Endodermal cell (in vitro differentiated cells): ENCODE measurements around the gene YKT6. TPM values are rescaled to one million over a fixed set of nuclear protein-coding genes. Genes with fewer than 3 reads are reported as not detected.
A peak's percentile ranks its signal among the peaks of the same experiment; 100 is the strongest.

Experiments
- DNase-seq: peaks from one replicate; pipeline ENCODE4 v3.0.0-alpha.2; 2017
- H3K27ac ChIP-seq: 2 replicates; pipeline ENCODE4 v1.5.1; 2013; ENCODE audit warnings: mild to moderate bottlenecking, low read depth, low read length, moderate library complexity
- H3K27me3 ChIP-seq: 2 replicates; pipeline ENCODE4 v1.6.1; 2013; ENCODE audit warnings: mild to moderate bottlenecking, low read length, moderate library complexity; ENCODE audit not compliant: insufficient read depth, control insufficient read depth, poor library complexity, severe bottlenecking
- H3K36me3 ChIP-seq: 2 replicates; pipeline ENCODE4 v1.7.0; 2013; ENCODE audit warnings: mild to moderate bottlenecking, low read length, moderate library complexity; ENCODE audit not compliant: control insufficient read depth, insufficient read depth
- H3K4me1 ChIP-seq: one replicate; pipeline ENCODE4 v1.7.0; 2013; ENCODE audit warnings: low read length; ENCODE audit not compliant: control insufficient read depth, insufficient read depth
- H3K4me3 ChIP-seq: 2 replicates; pipeline ENCODE4 v1.5.1; 2013; ENCODE audit warnings: mild to moderate bottlenecking, low read length, moderate library complexity
- H3K9ac ChIP-seq: 2 replicates; pipeline ENCODE4 v1.6.1; 2013; ENCODE audit warnings: mild to moderate bottlenecking, low read length, moderate library complexity; ENCODE audit not compliant: poor library complexity, severe bottlenecking; ENCODE audit errors: extremely low read depth
- H3K9me3 ChIP-seq: 2 replicates; pipeline ENCODE4 v1.6.1; 2013; ENCODE audit warnings: mild to moderate bottlenecking, low read length, moderate library complexity; ENCODE audit not compliant: control insufficient read depth
- H3K27ac Mint-ChIP-seq: 2 replicates; pipeline ENCODE4 v1.8.0; 2020; ENCODE audit warnings: mixed read lengths
- H3K27me3 Mint-ChIP-seq: 2 replicates; pipeline ENCODE4 v1.8.0; 2021; ENCODE audit warnings: mild to moderate bottlenecking, mixed read lengths; ENCODE audit not compliant: insufficient read depth
- H3K36me3 Mint-ChIP-seq: 2 replicates; pipeline ENCODE4 v1.8.0; 2020; ENCODE audit warnings: low read depth, mixed read lengths
- H3K4me1 Mint-ChIP-seq: 2 replicates; pipeline ENCODE4 v1.8.0; 2020; ENCODE audit warnings: mixed read lengths
- H3K4me3 Mint-ChIP-seq: 2 replicates; pipeline ENCODE4 v1.8.0; 2020; ENCODE audit warnings: mild to moderate bottlenecking, moderate library complexity, mixed read lengths
- H3K9me3 Mint-ChIP-seq: 2 replicates; pipeline ENCODE4 v1.8.0; 2020; ENCODE audit warnings: mild to moderate bottlenecking, mixed read lengths
- WGBS, 2 experiments: methylation state at CpG; one replicate each; pipeline versions ENCODE4 v1.1.5 to v1.1.7; 2013; ENCODE audit warnings: missing lambda C conversion rate in 2 of 2, mixed read lengths in 1 of 2; ENCODE audit not compliant: insufficient coverage in 1 of 2, insufficient read length in 1 of 2; 5-methylcytosine and 5-hydroxymethylcytosine counted together
- total RNA-seq, 2 donors: library from RNA; stranded (reverse); fragmentation: NEBNext Ultra II Directional in 1 of 2; extraction: Animal tissue kit (Norgen Biotek cat#: 25700) in 1 of 2; gene quantifications; 2 replicates in 1 of 2; 3 replicates in 1 of 2; pipeline ENCODE4 v1.2.1, GENCODE V29; 2021
- TF ChIP-seq, protein P1 (sequence below): fragments of 200-600 bp; sonication (generic); conservative IDR thresholded peaks from 2 replicates; pipeline ENCODE4 v1.5.0; 2021; ENCODE audit warnings: antibody characterized with exemption, mild to moderate bottlenecking

The YKT6 gene
- total RNA-seq, 2 donors from 2014 or later = 96.2 to 101 TPM

DNA sequence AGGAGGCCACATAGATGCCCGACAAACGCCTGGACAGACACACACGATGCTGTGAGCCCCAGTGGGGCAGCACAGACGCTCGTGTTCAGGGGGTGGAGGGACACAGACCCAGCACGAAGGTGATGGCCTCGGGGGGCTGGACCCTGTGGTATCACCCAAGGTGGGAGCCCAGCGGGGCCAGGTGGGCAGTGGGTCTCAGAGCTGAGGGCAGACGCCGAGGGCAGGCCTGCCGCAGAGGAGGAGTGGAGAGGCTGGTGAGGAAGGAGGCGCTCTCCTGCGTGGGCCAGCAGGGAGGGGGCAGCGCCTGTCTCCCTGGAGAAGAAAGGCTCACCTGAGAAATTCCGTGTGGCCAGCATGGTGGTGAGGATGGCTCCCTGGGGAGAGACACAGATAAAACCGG lies 39.6 kb downstream of the YKT6 start:
- H3K4me1 ChIP-seq = peaks cover 5% of the 10 kb centered on the region
- no peaks in the 10 kb centered on the region for H3K9me3 Mint-ChIP-seq
- H3K27me3 ChIP-seq = no peaks in the 10 kb centered on the region
- H3K4me1 Mint-ChIP-seq = peaks cover 5% of the 10 kb centered on the region
- H3K27me3 Mint-ChIP-seq = no peaks in the 10 kb centered on the region
- TF ChIP-seq, protein P1, sequence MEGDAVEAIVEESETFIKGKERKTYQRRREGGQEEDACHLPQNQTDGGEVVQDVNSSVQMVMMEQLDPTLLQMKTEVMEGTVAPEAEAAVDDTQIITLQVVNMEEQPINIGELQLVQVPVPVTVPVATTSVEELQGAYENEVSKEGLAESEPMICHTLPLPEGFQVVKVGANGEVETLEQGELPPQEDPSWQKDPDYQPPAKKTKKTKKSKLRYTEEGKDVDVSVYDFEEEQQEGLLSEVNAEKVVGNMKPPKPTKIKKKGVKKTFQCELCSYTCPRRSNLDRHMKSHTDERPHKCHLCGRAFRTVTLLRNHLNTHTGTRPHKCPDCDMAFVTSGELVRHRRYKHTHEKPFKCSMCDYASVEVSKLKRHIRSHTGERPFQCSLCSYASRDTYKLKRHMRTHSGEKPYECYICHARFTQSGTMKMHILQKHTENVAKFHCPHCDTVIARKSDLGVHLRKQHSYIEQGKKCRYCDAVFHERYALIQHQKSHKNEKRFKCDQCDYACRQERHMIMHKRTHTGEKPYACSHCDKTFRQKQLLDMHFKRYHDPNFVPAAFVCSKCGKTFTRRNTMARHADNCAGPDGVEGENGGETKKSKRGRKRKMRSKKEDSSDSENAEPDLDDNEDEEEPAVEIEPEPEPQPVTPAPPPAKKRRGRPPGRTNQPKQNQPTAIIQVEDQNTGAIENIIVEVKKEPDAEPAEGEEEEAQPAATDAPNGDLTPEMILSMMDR = no peak
- H3K27ac Mint-ChIP-seq = no peak overlapping the region
- H3K36me3 Mint-ChIP-seq = no peaks in the 10 kb centered on the region
- WGBS, 2 experiments = 79 to 94% methylated on average over 10 to 16 of the region's 16 CpGs
- no peak overlapping the region for H3K9ac ChIP-seq
- H3K4me3 Mint-ChIP-seq = no peak overlapping the region
- no peak overlapping the region for H3K4me3 ChIP-seq
- H3K9me3 ChIP-seq = no peaks in the 10 kb centered on the region
- H3K27ac ChIP-seq = no peak overlapping the region
- no peaks in the 10 kb centered on the region for H3K36me3 ChIP-seq
- no peak for DNase-seq

DNA sequence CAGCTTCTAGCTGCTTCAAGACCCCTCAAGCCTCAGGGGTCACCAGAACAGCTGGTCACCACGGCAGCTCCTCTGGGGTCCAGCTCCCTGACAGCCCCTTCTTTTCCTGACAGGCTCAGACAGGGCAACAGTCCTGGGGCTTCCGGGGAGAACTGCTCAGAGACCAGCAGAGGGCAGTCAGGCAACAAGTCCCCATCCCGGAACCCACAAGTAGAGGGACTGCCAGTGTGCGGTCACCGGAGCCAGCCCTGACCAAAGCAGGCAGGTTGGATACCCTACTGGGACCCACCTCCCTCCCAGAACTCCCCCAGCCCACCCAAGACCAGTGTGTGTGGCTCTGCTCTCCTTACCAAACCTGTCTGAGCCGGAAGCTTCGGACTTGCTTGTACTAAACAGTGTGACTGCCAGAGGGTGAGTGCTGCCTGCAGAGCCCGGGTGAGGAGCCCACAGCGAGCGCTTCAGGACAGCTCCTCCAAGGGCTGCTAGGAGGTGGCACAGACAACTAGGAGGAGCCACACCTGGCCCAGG lies 40.3 kb downstream of the YKT6 start:
- WGBS, 2 experiments = 56 to 60% methylated on average over 7 to 10 of the region's 10 CpGs
- Mint-ChIP-seq H3K4me1 (peaks cover 5% of the 10 kb centered on the region), H3K9me3 (no peaks in the 10 kb centered on the region), H3K27ac (no peak overlapping the region), H3K27me3 (no peaks in the 10 kb centered on the region), H3K36me3 (no peaks in the 10 kb centered on the region), H3K4me3 (no peak overlapping the region)
- Histone ChIP-seq H3K4me3 (no peak overlapping the region), H3K9ac (no peak overlapping the region), H3K9me3 (no peaks in the 10 kb centered on the region), H3K27me3 (no peaks in the 10 kb centered on the region), H3K36me3 (no peaks in the 10 kb centered on the region), H3K4me1 (peaks cover 5% of the 10 kb centered on the region), H3K27ac (no peak overlapping the region)
- TF ChIP-seq, protein P1 = peak; percentile 84
- DNase-seq = peak; percentile 92

DNA sequence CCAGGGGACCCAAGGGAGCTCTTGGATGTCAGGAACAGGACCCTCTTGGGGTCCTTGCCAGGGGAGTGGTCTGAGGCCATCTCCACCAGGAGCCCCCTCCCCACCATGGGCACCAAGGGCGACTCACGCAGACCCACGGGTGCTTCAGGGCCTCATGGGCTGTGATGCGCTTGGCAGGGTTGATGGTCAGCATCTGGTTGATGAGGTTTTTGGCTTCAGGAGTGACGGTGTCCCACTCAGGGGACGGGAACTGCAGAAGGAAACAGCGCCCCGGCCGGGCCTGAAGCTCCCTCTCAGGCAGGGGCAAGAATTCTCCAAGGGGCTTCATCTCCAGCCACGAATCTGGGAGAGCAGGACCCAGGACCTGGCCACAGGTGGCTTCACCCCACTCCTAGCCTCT lies 41.3 kb downstream of the YKT6 start:
- Mint-ChIP-seq H3K9me3 (no peaks in the 10 kb centered on the region), H3K27ac (no peak overlapping the region), H3K4me1 (peaks cover 5% of the 10 kb centered on the region), H3K36me3 (no peaks in the 10 kb centered on the region), H3K27me3 (no peaks in the 10 kb centered on the region), H3K4me3 (no peak overlapping the region)
- Histone ChIP-seq H3K4me1 (peaks cover 5% of the 10 kb centered on the region), H3K27ac (no peak overlapping the region), H3K27me3 (no peaks in the 10 kb centered on the region), H3K4me3 (no peak overlapping the region), H3K9me3 (no peaks in the 10 kb centered on the region), H3K36me3 (no peaks in the 10 kb centered on the region), H3K9ac (no peak overlapping the region)
- TF ChIP-seq, protein P1 = no peak
- DNase-seq = no peak
- 92 to 93% methylated on average over 7 to 10 of the region's 10 CpGs for WGBS, 2 experiments
